Sigmoid colon (tissue), 7 donors: ENCODE measurements around the gene RPAP3. TPM values are rescaled to one million over a fixed set of nuclear protein-coding genes. Genes with fewer than 3 reads are reported as not detected.

Experiments used
- DNase-seq: peaks from one replicate; pipeline ENCODE4 v3.0.0-alpha.2; 2019
- H3K27ac ChIP-seq, 4 donors: fragments of 200-600 bp; sonication (generic); one replicate each; pipeline ENCODE4 v1.5.1; 2016 to 2019; ENCODE audit warnings: mild to moderate bottlenecking in 1 of 4
- H3K27me3 ChIP-seq, 3 donors: fragments of 200-600 bp; sonication (generic); one replicate each; pipeline ENCODE4 v1.5.1; 2019; ENCODE audit warnings: mild to moderate bottlenecking in 1 of 3
- H3K36me3 ChIP-seq, 4 donors: fragments of 200-600 bp; sonication (generic); one replicate each; pipeline ENCODE4 v1.5.1; 2016 to 2019
- H3K4me1 ChIP-seq, 4 donors: fragments of 200-600 bp; sonication (generic); one replicate each; pipeline ENCODE4 v1.5.1; 2017 to 2019
- H3K4me3 ChIP-seq, 4 donors: fragments of 200-600 bp; sonication (generic); one replicate each; pipeline ENCODE4 v1.5.1; 2017 to 2019; ENCODE audit warnings: mild to moderate bottlenecking in 2 of 4, moderate library complexity in 1 of 4
- H3K9me3 ChIP-seq, 4 donors: fragments of 200-600 bp in 3 of 4; sonication (generic) in 3 of 4; one replicate each; pipeline versions ENCODE4 v1.5.1 to v1.6.1; 2013 to 2019
- CTCF ChIP-seq, 4 experiments: fragments of 450-650 bp in 3 of 4; fragments of 200-600 bp in 1 of 4; IDR thresholded peaks; one replicate each; pipeline ENCODE4 v1.5.1; 2016 to 2019; ENCODE audit warnings: antibody characterized with exemption in 4 of 4, mild to moderate bottlenecking in 3 of 4, moderate library complexity in 2 of 4
- EP300 ChIP-seq, 4 donors: sonication (generic); formaldehyde crosslinking; IDR thresholded peaks; one replicate each; pipeline ENCODE4 v1.6.1; 2017; ENCODE audit warnings: antibody characterized with exemption in 4 of 4
- POLR2A ChIP-seq, 2 donors: fragments of 450-650 bp; IDR thresholded peaks; one replicate each; pipeline ENCODE4 v1.6.1; 2016; ENCODE audit warnings: antibody characterized with exemption in 2 of 2, mild to moderate bottlenecking in 2 of 2, moderate library complexity in 2 of 2
- POLR2AphosphoS5 ChIP-seq, 4 donors: sonication (generic); formaldehyde crosslinking; IDR thresholded peaks; one replicate each; pipeline ENCODE4 v1.6.1; 2017; ENCODE audit warnings: antibody characterized with exemption in 4 of 4
- WGBS, 2 donors: extraction: QIAGEN DNeasy Blood & Tissue Kit; methylation state at CpG; one replicate each; pipeline ENCODE4 v1.1.7; 2013; 5-methylcytosine and 5-hydroxymethylcytosine counted together
- intact Hi-C: fragments of 100-400 bp; cut with DNase I; formaldehyde crosslinking; loops from one replicate; pipeline ENCODE4 v1.15.1; 2023
- polyA plus RNA-seq, 3 donors: library from polyadenylated mRNA; stranded (reverse); fragments of 200-250 nt; gene quantifications; one replicate each; pipeline ENCODE4 v1.2.3, GENCODE V29; 2013
- total RNA-seq, 4 donors: library from RNA; depleted of rRNA; stranded (reverse); fragments of >200 nt; gene quantifications; one replicate each; pipeline ENCODE4 v1.1.0, GENCODE V29; 2016
- donor health status: healthy with polysubstance abuse.
- donor health status: Bipolar disorder and iron deficiency.
- donor health status: healthy.

The RPAP3 gene
- total and polyA plus RNA-seq, 7 donors, result 6.7 to 29.3 (median 21.0) TPM

GRCh38 chr12:47722136-47722834 is 16.5 kb upstream of the RPAP3 start:
- intact Hi-C loops, result no loop called here
- no peaks in the 10 kb centered on the region for H3K9me3 ChIP-seq
- H3K27ac ChIP-seq, result no peak overlapping the region
- 86 to 92% methylated on average over 7 of the region's 7 CpGs for WGBS, 2 donors
- H3K27me3 ChIP-seq, result no peaks in the 10 kb centered on the region
- H3K4me1 ChIP-seq, result peaks cover 0 to 14% (median 12%) of the 10 kb centered on the region in 4 donors
- peaks cover 0 to 14% (median 0%) of the 10 kb centered on the region in 4 donors for H3K36me3 ChIP-seq
- DNase-seq, result no peak
- no peak overlapping the region for H3K4me3 ChIP-seq
- TF ChIP-seq POLR2A (IDR thresholded peaks at IDR 0.05), result no peak

- Histone ChIP-seq H3K4me1 (peaks cover 0 to 22% (median 19%) of the 10 kb centered on the region in 4 donors), H3K27ac (no peak overlapping the region), H3K9me3 (no peaks in the 10 kb centered on the region), H3K27me3 (no peaks in the 10 kb centered on the region), H3K4me3 (no peak overlapping the region), H3K36me3 (peaks cover 0 to 14% (median 0%) of the 10 kb centered on the region in 4 donors)
- no peak for TF ChIP-seq POLR2A (IDR thresholded peaks at IDR 0.05)
- 67 to 86% methylated on average over 9 of the region's 9 CpGs for WGBS, 2 donors
- intact Hi-C loops, result no loop called here
- DNase-seq, result no peak
Observed at GRCh38 chr12:47721431-47721973, 15.7 kb upstream of the RPAP3 start.

GRCh38 chr12:47718531-47718930 is 12.7 kb upstream of the RPAP3 start:
- 86 to 92% methylated on average over 1 of the region's 1 CpG for WGBS, 2 donors
- Histone ChIP-seq H3K27ac (peak overlapping the region; percentile 43 to 88 (median 85)), H3K9me3 (no peaks in the 10 kb centered on the region), H3K36me3 (peaks cover 0 to 14% (median 0%) of the 10 kb centered on the region in 4 donors), H3K4me3 (no peak overlapping the region), H3K4me1 (peaks cover 0 to 46% (median 38%) of the 10 kb centered on the region in 4 donors), H3K27me3 (no peaks in the 10 kb centered on the region)
- TF ChIP-seq EP300 (IDR thresholded peaks at IDR 0.05) (no peak), POLR2A (IDR thresholded peaks at IDR 0.05) (no peak)
- no peak for DNase-seq
- intact Hi-C loops, result loop anchor here (2.0 kb wide), 2 partner anchors 18 to 40 kb away; partner anchors contain the start of gene RAPGEF3

- TF ChIP-seq POLR2AphosphoS5 (IDR thresholded peaks at IDR 0.05), result peak in 3 of 4 donors; percentile 44 to 61 (median 46)
- no peak for TF ChIP-seq EP300 (IDR thresholded peaks at IDR 0.05)
- TF ChIP-seq CTCF (IDR thresholded peaks at IDR 0.05), result peak in 3 of 4 experiments; percentile 52 to 76 (median 59)
- TF ChIP-seq POLR2A (IDR thresholded peaks at IDR 0.05), result no peak
- Histone ChIP-seq H3K9me3 (no peaks in the 10 kb centered on the region), H3K27ac (peak overlapping the region; percentile 79 to 88 (median 85)), H3K27me3 (no peaks in the 10 kb centered on the region), H3K4me1 (peaks cover 0 to 46% (median 38%) of the 10 kb centered on the region in 4 donors), H3K36me3 (peaks cover 0 to 14% (median 0%) of the 10 kb centered on the region in 4 donors), H3K4me3 (no peak overlapping the region)
- peak; percentile 93 for DNase-seq
- intact Hi-C loops, result loop anchor here (2.0 kb wide), 3 partner anchors 19 to 49 kb away; partner anchors contain the start of gene RAPGEF3
- WGBS, 2 donors, result 13 to 20% methylated on average over 13 of the region's 13 CpGs
Observed at GRCh38 chr12:47717443-47718193, 11.8 kb upstream of the RPAP3 start.

- H3K27me3 ChIP-seq, result no peaks in the 10 kb centered on the region
- H3K36me3 ChIP-seq, result peaks cover 0 to 14% (median 0%) of the 10 kb centered on the region in 4 donors
- intact Hi-C loops, result loop anchor here (2.0 kb wide), 1 partner anchor 50 kb away; no protein-coding TSS in a partner anchor
- H3K4me3 ChIP-seq, result no peak overlapping the region
- H3K27ac ChIP-seq, result peak overlapping the region; percentile 79 to 88 (median 85)
- no peak for TF ChIP-seq CTCF (IDR thresholded peaks at IDR 0.05)
- no peak for TF ChIP-seq POLR2A (IDR thresholded peaks at IDR 0.05)
- H3K9me3 ChIP-seq, result no peaks in the 10 kb centered on the region
- no peak for DNase-seq
- WGBS, 2 donors, result 81 to 87% methylated on average over 6 of the region's 6 CpGs
- H3K4me1 ChIP-seq, result peaks cover 0 to 46% (median 38%) of the 10 kb centered on the region in 4 donors
Observed at GRCh38 chr12:47717046-47717442, 11.2 kb upstream of the RPAP3 start.
